AG09319 (cell line): ENCODE data around the gene MYH2.

ENCODE experiments used
- DNase-seq: peaks from one replicate; pipeline ENCODE4 v3.0.0-alpha.2; 2010; ENCODE audit warnings: low read depth; ENCODE audit errors: extremely low read depth
- TF ChIP-seq, protein P1 (sequence below): IDR thresholded peaks from 2 replicates; pipeline ENCODE4 v1.5.1; 2011; ENCODE audit warnings: low read depth, mild to moderate bottlenecking, inconsistent platforms, low read length, moderate library complexity

The MYH2 gene

DNA sequence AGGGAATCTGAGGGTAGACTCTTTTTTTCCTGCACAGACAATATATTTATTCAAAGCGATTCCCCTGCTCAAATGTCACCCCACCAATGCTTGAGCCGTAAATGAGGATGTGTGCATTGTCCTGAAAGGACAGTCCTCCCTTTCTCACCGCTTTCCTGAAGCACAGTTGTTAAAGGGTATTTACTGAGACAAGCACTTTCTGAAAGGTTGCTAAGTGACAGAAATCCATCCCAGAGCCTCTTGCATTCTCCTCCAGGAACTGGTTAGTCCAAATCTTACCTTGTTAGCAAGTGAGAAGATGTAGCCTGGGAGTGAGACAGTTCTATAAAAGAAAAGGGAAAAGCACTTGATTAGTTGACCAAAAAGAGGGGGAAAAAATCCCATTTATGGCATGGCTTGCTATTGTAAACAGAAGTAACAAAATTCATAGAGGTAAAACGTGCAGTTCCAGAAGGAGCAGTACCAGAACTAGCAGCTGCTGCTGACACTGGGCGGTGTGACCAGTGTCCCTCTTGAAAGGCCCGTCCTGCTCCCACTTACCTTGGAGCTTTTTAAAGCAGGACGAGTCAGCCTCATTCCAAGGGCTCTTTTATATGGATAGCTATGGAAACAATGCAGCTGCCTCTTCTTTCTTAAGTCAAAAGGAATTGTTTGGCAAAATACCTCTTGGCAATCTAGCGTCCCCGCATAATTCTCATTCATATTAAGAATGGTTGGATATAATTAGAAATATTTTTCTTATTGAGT lies at the start of gene MYH2:
Gene MYH2 (minus strand): TSS at position 563 of the 747 bp plus-strand sequence. CDS start 1,738 bp downstream, outside the sequence.
- DNase-seq = no peak
- TF ChIP-seq, protein P1, sequence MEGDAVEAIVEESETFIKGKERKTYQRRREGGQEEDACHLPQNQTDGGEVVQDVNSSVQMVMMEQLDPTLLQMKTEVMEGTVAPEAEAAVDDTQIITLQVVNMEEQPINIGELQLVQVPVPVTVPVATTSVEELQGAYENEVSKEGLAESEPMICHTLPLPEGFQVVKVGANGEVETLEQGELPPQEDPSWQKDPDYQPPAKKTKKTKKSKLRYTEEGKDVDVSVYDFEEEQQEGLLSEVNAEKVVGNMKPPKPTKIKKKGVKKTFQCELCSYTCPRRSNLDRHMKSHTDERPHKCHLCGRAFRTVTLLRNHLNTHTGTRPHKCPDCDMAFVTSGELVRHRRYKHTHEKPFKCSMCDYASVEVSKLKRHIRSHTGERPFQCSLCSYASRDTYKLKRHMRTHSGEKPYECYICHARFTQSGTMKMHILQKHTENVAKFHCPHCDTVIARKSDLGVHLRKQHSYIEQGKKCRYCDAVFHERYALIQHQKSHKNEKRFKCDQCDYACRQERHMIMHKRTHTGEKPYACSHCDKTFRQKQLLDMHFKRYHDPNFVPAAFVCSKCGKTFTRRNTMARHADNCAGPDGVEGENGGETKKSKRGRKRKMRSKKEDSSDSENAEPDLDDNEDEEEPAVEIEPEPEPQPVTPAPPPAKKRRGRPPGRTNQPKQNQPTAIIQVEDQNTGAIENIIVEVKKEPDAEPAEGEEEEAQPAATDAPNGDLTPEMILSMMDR = no peak

DNA sequence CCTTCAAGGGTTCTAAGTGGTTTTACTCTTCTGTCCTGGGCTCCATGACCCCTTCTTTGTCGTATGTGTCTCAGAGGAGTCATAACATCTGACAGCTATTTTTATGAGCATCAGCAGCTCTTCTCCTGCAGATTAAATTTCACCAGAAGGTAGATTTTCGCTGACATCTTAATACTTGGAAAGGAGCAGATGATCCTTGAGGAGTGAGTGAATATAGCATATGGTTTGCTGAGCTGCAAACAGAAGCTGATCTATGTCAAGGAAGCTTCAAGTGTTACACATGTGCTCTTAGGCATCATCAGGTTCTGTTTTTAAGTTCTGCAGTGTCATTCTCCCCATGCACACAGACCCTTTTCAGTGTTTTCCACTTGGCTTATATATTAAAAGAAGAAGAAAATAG lies 49.2 kb upstream of the MYH2 start:
- DNase-seq = no peak
- TF ChIP-seq, protein P1 = no peak

DNA sequence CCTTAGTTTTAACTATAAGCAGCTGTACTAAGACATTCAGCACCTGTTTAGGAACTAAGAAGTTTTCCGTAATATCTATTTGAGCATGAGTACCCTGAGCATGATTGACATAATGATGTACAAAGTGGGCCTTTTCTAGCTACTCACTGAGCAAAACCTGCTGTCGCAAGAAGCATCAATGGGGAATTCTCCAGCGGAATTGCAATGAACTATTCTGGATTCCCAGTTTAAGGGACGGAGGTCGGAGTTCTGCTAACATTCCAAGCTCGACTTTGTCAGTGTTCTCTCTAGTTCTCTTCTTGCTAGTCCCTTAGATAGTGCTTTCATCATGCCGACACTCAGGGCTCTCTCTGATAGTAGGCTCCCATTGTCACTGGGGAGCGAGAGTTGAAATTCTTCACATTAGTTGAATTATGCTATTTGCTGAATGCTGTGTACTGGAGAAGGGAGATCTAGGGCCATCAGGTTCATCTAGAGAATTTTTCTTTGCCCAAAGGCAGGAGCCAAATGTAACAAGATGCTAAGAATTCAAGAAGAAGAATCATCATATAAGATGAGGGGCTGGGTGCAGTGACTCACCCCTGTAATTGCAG lies 40.2 kb upstream of the MYH2 start:
- TF ChIP-seq, protein P1 = no peak
- no peak for DNase-seq

DNA sequence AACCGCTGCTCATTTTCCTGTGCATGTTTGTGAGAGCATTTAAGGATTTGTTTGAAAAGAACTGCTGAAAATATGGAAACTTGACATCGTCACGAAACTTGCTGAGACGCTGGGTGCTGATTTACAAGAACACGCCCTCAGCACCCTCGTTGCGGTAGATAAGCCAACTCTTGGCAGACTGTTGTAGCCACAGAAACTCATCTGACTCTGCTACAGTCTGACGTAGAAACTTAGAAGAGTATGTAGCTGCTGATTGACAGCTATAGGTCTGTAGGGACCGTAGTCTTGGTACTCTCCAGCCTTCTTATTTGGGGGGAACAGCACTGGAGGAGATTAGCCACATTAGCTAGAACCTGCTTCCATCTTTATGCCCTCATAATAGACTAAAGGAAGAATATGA lies 36.1 kb upstream of the MYH2 start:
- TF ChIP-seq, protein P1 = no peak
- no peak for DNase-seq

DNA sequence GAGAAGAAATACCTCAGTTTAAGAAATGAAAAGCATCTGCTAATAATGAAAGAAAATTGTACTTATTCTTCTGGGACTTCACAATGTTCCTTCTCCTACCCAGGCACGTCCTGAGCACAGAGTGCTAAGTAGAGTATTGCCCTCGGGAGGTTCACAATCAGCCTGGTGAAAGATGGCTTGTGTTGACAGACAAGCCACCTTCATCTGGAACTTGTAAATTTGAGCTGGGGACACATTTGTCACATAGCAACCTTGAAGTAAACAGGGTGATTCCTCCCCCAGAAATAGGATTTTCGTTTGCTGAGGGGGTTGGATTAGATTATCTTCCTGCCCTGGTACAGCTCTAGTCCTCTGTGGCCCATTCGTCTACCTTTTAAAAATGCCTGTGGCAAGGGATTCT lies 34.4 kb upstream of the MYH2 start:
- TF ChIP-seq, protein P1 = no peak
- no peak for DNase-seq

DNA sequence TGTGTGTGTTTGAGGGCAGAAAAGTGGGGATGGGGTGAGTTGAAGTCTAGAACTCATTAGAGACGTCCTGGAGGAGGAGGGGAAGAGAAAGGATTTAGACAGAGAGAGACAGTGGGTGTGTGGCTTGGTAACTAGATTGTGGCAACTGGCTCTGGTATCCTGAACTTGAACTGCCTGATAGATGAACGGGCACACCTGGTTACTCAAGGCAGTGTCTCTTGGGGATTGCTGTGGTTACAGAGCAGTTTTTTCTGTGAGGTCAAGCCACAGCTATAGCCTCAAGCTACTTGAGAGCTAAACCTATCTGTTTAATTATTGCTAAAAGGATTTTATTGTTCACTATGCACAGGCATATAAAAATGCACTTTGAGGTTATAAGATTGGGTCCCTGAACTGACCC lies 29.8 kb upstream of the MYH2 start:
- no peak for DNase-seq
- TF ChIP-seq, protein P1 = no peak

DNA sequence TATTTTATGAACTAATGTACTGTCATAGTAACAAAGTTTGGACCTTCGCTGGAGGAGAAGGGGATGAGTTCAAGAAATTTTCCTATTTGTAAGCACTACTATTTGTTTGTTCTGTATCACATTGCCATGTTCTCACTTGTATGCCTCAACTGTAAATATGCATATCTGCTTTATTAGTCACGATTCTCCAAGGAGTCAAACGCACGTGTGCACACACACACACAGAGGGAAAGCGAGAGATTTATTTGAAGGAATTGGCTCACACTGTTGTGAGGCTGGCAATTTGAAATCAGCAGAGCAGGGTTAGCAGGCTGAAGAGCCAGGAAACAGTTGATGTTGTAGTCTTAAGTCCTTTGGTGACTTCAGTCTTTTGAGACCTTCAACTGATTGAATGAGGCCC lies 24.9 kb upstream of the MYH2 start:
- TF ChIP-seq, protein P1 = no peak
- DNase-seq = no peak
